Neural progenitor cell (in vitro differentiated cells): ENCODE results near the gene FBXW8.

Source experiments
- CTCF ChIP-seq: fragments of 200-600 bp; sonication (generic); IDR thresholded peaks from 2 replicates; pipeline ENCODE4 v1.5.1; 2017; ENCODE audit warnings: antibody characterized with exemption, mild to moderate bottlenecking
- EZH2 ChIP-seq: fragments of 200-600 bp; sonication (generic); IDR thresholded peaks from 2 replicates; pipeline ENCODE4 v1.6.1; 2017; ENCODE audit warnings: antibody characterized with exemption, mild to moderate bottlenecking, moderate library complexity
- EZH2phosphoT487 ChIP-seq: fragments of 200-600 bp; sonication (generic); IDR thresholded peaks from 2 replicates; pipeline ENCODE4 v1.6.1; 2017; ENCODE audit warnings: antibody characterized with exemption

- TF ChIP-seq CTCF: no peak
- no peak for TF ChIP-seq EZH2
- no peak for TF ChIP-seq EZH2phosphoT487
These were observed 37.5 kb downstream of the FBXW8 start for GRCh38 chr12:116948298-116948697.
